B cell (primary cell): ENCODE results near the gene ALOX12. TPM values are rescaled to one million over a fixed set of nuclear protein-coding genes. Genes with fewer than 3 reads are reported as not detected.

Experiments
- ATAC-seq: fragments of 200-7000 bp; cut with Tn5 transposase; one replicate; pipeline ENCODE4 v1.10.0; 2021; ENCODE audit warnings: low read depth, mild to moderate bottlenecking, moderate number of reproducible peaks, moderate library complexity
- CTCF ChIA-PET: fragments of 350-600 bp; sonication (Branson Sonifier 250); formaldehyde crosslinking; loops from one replicate; lab custom pipeline; 2021; ENCODE audit warnings: antibody characterized with exemption, inconsistent platforms; lab: Charles Lee
- POLR2A ChIA-PET: fragments of 350-600 bp; sonication (Branson Sonifier 250); formaldehyde crosslinking; loops from one replicate; lab custom pipeline; 2021; ENCODE audit warnings: antibody characterized with exemption; lab: Charles Lee
- DNase-seq: peaks from one replicate; pipeline ENCODE4 v3.0.0; 2013
- H2AFZ ChIP-seq: 2 replicates; pipeline ENCODE4 v1.6.1; 2012; ENCODE audit warnings: mild to moderate bottlenecking, low read depth, low read length; ENCODE audit not compliant: insufficient read depth, poor library complexity, severe bottlenecking
- H3K27ac ChIP-seq, 2 donors: 1 replicate in 1 of 2; 2 replicates in 1 of 2; pipeline ENCODE4 v1.5.1; 2012 to 2013; ENCODE audit warnings: low read length in 2 of 2, mild to moderate bottlenecking in 2 of 2, moderate library complexity in 1 of 2
- H3K27me3 ChIP-seq, 4 experiments: fragments of 200-600 bp in 1 of 4; sonication (generic) in 1 of 4; replicated peaks in 1 of 4; 1 replicate in 2 of 4; 2 replicates in 2 of 4; pipeline versions ENCODE4 v1.6.1 to v1.7.0; 2013 to 2016; ENCODE audit warnings: low read length in 3 of 4, mild to moderate bottlenecking in 2 of 4, mixed read lengths in 1 of 4, moderate library complexity in 1 of 4; ENCODE audit not compliant: insufficient read depth in 4 of 4, control insufficient read depth in 3 of 4; ENCODE audit errors: control extremely low read depth in 1 of 4
- H3K36me3 ChIP-seq, 2 experiments: replicated peaks in 1 of 2; 1 replicate in 1 of 2; 2 replicates in 1 of 2; pipeline versions ENCODE4 v1.6.1 to v1.7.1; 2013; ENCODE audit warnings: low read length in 1 of 2; ENCODE audit not compliant: insufficient read depth in 2 of 2, control insufficient read depth in 1 of 2; ENCODE audit errors: control extremely low read depth in 1 of 2, extremely low read depth in 1 of 2
- H3K4me1 ChIP-seq, 2 donors: fragments of 200-600 bp in 1 of 2; sonication (generic) in 1 of 2; 1 replicate in 1 of 2; 2 replicates in 1 of 2; pipeline versions ENCODE4 v1.5.1 to v1.6.1; 2013 to 2017; ENCODE audit warnings: low read length in 2 of 2; ENCODE audit not compliant: control insufficient read depth in 2 of 2, insufficient read depth in 2 of 2
- H3K4me2 ChIP-seq: replicated peaks from 2 replicates; pipeline ENCODE3; 2012; ENCODE audit warnings: mild to moderate bottlenecking, low read depth, low read length; ENCODE audit not compliant: poor library complexity, severe bottlenecking
- H3K4me3 ChIP-seq, 5 experiments: fragments of 200-600 bp in 1 of 5; sonication (generic) in 1 of 5; 1 replicate in 3 of 5; 2 replicates in 2 of 5; pipeline versions ENCODE4 v1.5.1 to v1.7.0; 2011 to 2016; ENCODE audit warnings: low read length in 4 of 5, mild to moderate bottlenecking in 4 of 5, low read depth in 2 of 5, control low read depth in 1 of 5, moderate library complexity in 1 of 5; ENCODE audit not compliant: insufficient read depth in 1 of 5; ENCODE audit errors: control extremely low read depth in 1 of 5, extremely low read depth in 1 of 5
- H3K79me2 ChIP-seq: fragments of 200-600 bp; sonication (generic); one replicate; pipeline ENCODE4 v1.6.0; 2016; ENCODE audit warnings: low read length; ENCODE audit not compliant: control insufficient read depth, insufficient read depth
- H3K9ac ChIP-seq: fragments of 200-600 bp; sonication (generic); 2 replicates; pipeline ENCODE4 v1.6.1; 2017; ENCODE audit warnings: mild to moderate bottlenecking, low read length, moderate library complexity
- H3K9me3 ChIP-seq, 3 donors: one replicate each; pipeline versions ENCODE4 v1.6.1 to v1.7.1; 2013; ENCODE audit warnings: low read length in 2 of 3; ENCODE audit not compliant: control insufficient read depth in 2 of 3, insufficient read depth in 1 of 3; ENCODE audit errors: control extremely low read depth in 1 of 3
- H4K20me1 ChIP-seq: 2 replicates; pipeline ENCODE4 v1.6.0; 2012; ENCODE audit warnings: mild to moderate bottlenecking, low read length; ENCODE audit not compliant: insufficient read depth, control insufficient read depth, poor library complexity, severe bottlenecking
- H3K27ac Mint-ChIP-seq: one replicate; pipeline ENCODE4 v1.8.0; 2021; ENCODE audit warnings: mixed read lengths
- H3K27me3 Mint-ChIP-seq: one replicate; pipeline ENCODE4 v1.8.0; 2021; ENCODE audit warnings: mixed read lengths
- H3K4me1 Mint-ChIP-seq: one replicate; pipeline ENCODE4 v1.8.0; 2021; ENCODE audit warnings: mixed read lengths
- H3K4me3 Mint-ChIP-seq: one replicate; pipeline ENCODE4 v1.8.0; 2021; ENCODE audit warnings: mixed read lengths
- H3K9me3 Mint-ChIP-seq: one replicate; pipeline ENCODE4 v1.8.0; 2022; ENCODE audit warnings: mixed read lengths; ENCODE audit not compliant: insufficient read depth
- CTCF ChIP-seq: fragments of 200-600 bp; IDR thresholded peaks from one replicate; pipeline ENCODE4 v1.8.0; 2022; ENCODE audit warnings: antibody characterized with exemption, mild to moderate bottlenecking
- EZH2 ChIP-seq: IDR thresholded peaks from 2 replicates; pipeline ENCODE4 v1.6.1; 2012; ENCODE audit warnings: borderline replicate concordance, low read depth, mild to moderate bottlenecking, moderate library complexity, low read length; ENCODE audit not compliant: insufficient read depth, poor library complexity, severe bottlenecking
- WGBS: methylation state at CpG from one replicate; pipeline ENCODE4 v1.1.5; 2013; ENCODE audit warnings: missing lambda C conversion rate; ENCODE audit not compliant: insufficient coverage; 5-methylcytosine and 5-hydroxymethylcytosine counted together
- intact Hi-C: fragments of 100-400 bp; cut with micrococcal nuclease; formaldehyde crosslinking; loops from one replicate; pipeline ENCODE4 v1.10.0; 2022
- polyA plus RNA-seq: library from polyadenylated mRNA; depleted of rRNA; stranded (reverse); fragments of >200 nt; gene quantifications from 2 replicates; pipeline ENCODE4 v1.2.3, GENCODE V29; 2012
- total RNA-seq, 2 donors: library from RNA; stranded (reverse); fragments of 120-200 nt in 1 of 2; gene quantifications; 1 replicate in 1 of 2; 2 replicates in 1 of 2; pipeline versions ENCODE4 v1.2.3 to v1.2.4, GENCODE V29; 2013 to 2022

The ALOX12 gene
- total and polyA plus RNA-seq, 2 donors (not counting 1 experiment from before 2014, with no cell fraction given): 0.07 TPM; not detected in 1

- POLR2A ChIA-PET: interaction anchor here (1.2 kb wide), 1 partner anchor 31 kb away, joined by 3 read pairs; the partner anchor contains the start of gene SLC16A13
- no peak overlapping the region for H3K4me3 Mint-ChIP-seq
- no peaks in the 10 kb centered on the region for H3K9me3 ChIP-seq
- H4K20me1 ChIP-seq: peaks cover 65% of the 10 kb centered on the region
- no peak overlapping the region for H3K27ac ChIP-seq
- ATAC-seq: peak; percentile 93
- peaks cover 0 to 6% of the 10 kb centered on the region in 2 donors for H3K4me1 ChIP-seq
- H3K36me3 ChIP-seq: peaks cover 5 to 57% of the 10 kb centered on the region in 2 experiments
- intact Hi-C loops: loop anchor here (1.0 to 2.0 kb wide), 4 partner anchors 8 to 162 kb away; partner anchors contain the start of gene RNASEK
- H3K9me3 Mint-ChIP-seq: no peaks in the 10 kb centered on the region
- WGBS: no CpG with 5 or more reads among the region's 2 CpGs
- no peak overlapping the region for H3K9ac ChIP-seq
- DNase-seq: peak; percentile 83
- TF ChIP-seq CTCF (peak; percentile 87), EZH2 (no peak)
- no peak overlapping the region for H2AFZ ChIP-seq
- peaks cover 52% of the 10 kb centered on the region for H3K79me2 ChIP-seq
- CTCF ChIA-PET: interaction anchor here (0.5 to 6.9 kb wide), 40 partner anchors 8 to 661 kb away, joined by 3 to 147 read pairs (median 4); partner anchors contain the start of genes ALOX12, RNASEK and TEKT1
- H3K4me1 Mint-ChIP-seq: peaks cover 24% of the 10 kb centered on the region
- no peaks in the 10 kb centered on the region for H3K27me3 Mint-ChIP-seq
- H3K27me3 ChIP-seq: no peaks in the 10 kb centered on the region
- no peak overlapping the region for H3K4me2 ChIP-seq
- H3K27ac Mint-ChIP-seq: peak overlapping the region; percentile 12
- no peak overlapping the region for H3K4me3 ChIP-seq
These were observed 8.8 kb downstream of the ALOX12 start for GRCh38 chr17:7004398-7005253.
